Stimulated activated CD4-positive, alpha-beta T cell treated with anti-CD3 and anti-CD28 coated beads, Interleukin-15, amount 100 ng/mL, for 24 hours (primary cell): Measurements from ENCODE around the gene SEC24B.
"Not testable (repeated sequence)": the region's sequence is repeated elsewhere in the genome, so short reads cannot be mapped to it uniquely, and the experiment has no call there.

Experiments used
- DNase-seq: peaks from one replicate; pipeline ENCODE4 v3.0.0-alpha.2; 2020

The SEC24B gene

GRCh38 chr4:109434007-109434971 is 674 bp downstream of the SEC24B start:
- peak; percentile 40 for DNase-seq

GRCh38 chr4:109435635-109436034 is 2.0 kb downstream of the SEC24B start:
- DNase-seq = no peak

GRCh38 chr4:109436504-109436903 is 2.9 kb downstream of the SEC24B start:
- DNase-seq = no peak

GRCh38 chr4:109440948-109441347 is 7.3 kb downstream of the SEC24B start:
- no peak for DNase-seq

GRCh38 chr4:109441862-109442458 is 8.3 kb downstream of the SEC24B start:
- no peak for DNase-seq

- DNase-seq = no peak
Measured at GRCh38 chr4:109444182-109444844, 10.7 kb downstream of the SEC24B start.

GRCh38 chr4:109447278-109447677 is 13.7 kb downstream of the SEC24B start:
- DNase-seq = no peak

- DNase-seq = no peak
Measured at GRCh38 chr4:109451544-109452273, 18.1 kb downstream of the SEC24B start.

- DNase-seq = not testable (repeated sequence)
Measured at GRCh38 chr4:109453110-109453509, 19.5 kb downstream of the SEC24B start.

- DNase-seq = no peak
Measured at GRCh38 chr4:109462297-109462696, 28.7 kb downstream of the SEC24B start.

GRCh38 chr4:109462802-109463201 is 29.2 kb downstream of the SEC24B start:
- no peak for DNase-seq

GRCh38 chr4:109465069-109465468 is 31.5 kb downstream of the SEC24B start:
- no peak for DNase-seq

- DNase-seq = no peak
Measured at GRCh38 chr4:109469915-109470314, 36.3 kb downstream of the SEC24B start.

GRCh38 chr4:109472343-109472761 is 38.7 kb downstream of the SEC24B start:
- DNase-seq = no peak

GRCh38 chr4:109473824-109474223 is 40.2 kb downstream of the SEC24B start:
- DNase-seq = no peak

- DNase-seq = no peak
Measured at GRCh38 chr4:109486007-109486406, 52.4 kb downstream of the SEC24B start.

- DNase-seq = no peak
Measured at GRCh38 chr4:109494563-109494962, 60.9 kb downstream of the SEC24B start.

- no peak for DNase-seq
Measured at GRCh38 chr4:109495514-109495913, 61.9 kb downstream of the SEC24B start.

- no peak for DNase-seq
Measured at GRCh38 chr4:109496875-109497274, 63.3 kb downstream of the SEC24B start.

GRCh38 chr4:109497511-109497910 is 63.9 kb downstream of the SEC24B start:
- DNase-seq = no peak

GRCh38 chr4:109499513-109499912 is 65.9 kb downstream of the SEC24B start:
- DNase-seq = no peak

GRCh38 chr4:109506890-109507289 is 73.3 kb downstream of the SEC24B start:
- DNase-seq = no peak

- no peak for DNase-seq
Measured at GRCh38 chr4:109510687-109511086, 77.1 kb downstream of the SEC24B start.
